ENCODE measurements around the gene AK5. TPM values are rescaled to one million over a fixed set of nuclear protein-coding genes. Genes with fewer than 3 reads are reported as not detected.
A peak's percentile ranks its signal among the peaks of the same experiment; 100 is the strongest.
"Not testable (repeated sequence)": the region's sequence is repeated elsewhere in the genome, so short reads cannot be mapped to it uniquely, and the experiment has no call there.

AK5 gene
- total RNA-seq, 2 donors from 2014 or later, result 0.77 to 2.9 TPM

DNA sequence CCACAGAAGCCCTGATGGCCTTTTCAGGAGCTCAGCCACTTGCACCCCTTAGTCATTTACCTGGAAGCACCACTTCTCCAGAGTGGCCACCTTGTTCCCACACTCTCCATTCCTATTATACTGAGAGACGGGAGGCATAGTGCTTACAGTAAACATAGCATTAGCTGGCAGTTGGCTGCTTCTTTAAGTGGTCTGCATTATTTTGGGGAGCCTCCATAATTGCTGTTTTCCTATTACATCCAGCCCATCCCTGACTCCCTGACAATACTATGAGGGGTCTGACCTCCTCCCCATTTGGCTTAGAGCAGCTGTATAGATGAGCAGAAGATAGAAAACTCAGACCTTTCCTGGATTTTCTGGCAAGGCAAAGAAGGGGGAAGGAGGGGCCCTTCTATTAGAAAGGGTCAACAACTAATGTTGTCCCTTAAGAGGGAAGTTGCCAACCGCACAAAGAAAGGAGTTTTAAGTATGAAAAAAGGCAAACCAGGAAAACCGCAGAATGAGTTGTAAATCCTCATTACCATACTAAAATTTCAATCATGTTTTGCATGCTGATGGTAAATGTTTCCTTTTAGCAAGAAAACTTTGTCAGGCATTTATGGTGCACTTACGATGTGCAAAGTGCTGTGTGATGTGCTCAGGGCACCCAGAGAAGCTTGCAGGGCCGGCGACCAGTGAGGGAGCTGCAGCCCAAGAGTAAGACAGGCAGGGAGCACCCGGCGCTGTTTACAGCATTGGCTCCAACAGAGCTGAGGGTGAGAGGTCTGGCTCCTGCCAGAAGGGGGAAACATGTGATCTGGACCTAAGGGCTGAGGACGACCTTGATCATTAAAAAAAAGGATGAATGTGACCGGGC is 233.3 kb downstream of the AK5 start:
- peak; percentile 81 to 86 for ATAC-seq
- DNase-seq, result no peak
- intact Hi-C loops (cut with DNase I), result no loop called here

DNA sequence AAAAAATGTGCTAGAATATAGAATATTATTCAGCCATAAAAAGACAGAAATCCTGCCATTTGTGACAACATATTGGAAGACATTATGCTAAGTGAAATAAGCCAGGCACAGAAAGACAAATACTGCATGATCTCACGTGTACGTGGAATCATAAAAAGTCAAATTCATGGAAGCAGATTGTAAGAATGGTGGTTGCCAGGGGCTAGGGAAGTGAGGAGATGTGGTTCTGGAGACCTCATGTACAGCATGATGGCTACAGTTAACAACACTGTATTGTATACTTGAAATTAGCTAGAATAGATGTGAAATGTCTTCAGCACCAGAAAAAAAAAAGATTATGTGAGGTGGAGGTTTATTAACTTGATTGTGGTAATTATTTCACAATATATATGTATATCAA is 234.3 kb downstream of the AK5 start:
- DNase-seq (no peak), ATAC-seq (no peak)
- intact Hi-C loops (cut with DNase I), result no loop called here

- intact Hi-C loops (cut with DNase I), result no loop called here
- ATAC-seq, result no peak
- DNase-seq, result no peak
These were observed 242.2 kb downstream of the AK5 start for GRCh38 chr1:77524038-77524437.

- DNase-seq, ATAC-seq: not testable (repeated sequence)
- intact Hi-C loops (cut with DNase I), result loop anchor here in 1 of 2 donors (10.0 kb wide), 1 partner anchor 386 kb away; no protein-coding TSS in a partner anchor
These were observed 249.3 kb downstream of the AK5 start for GRCh38 chr1:77531149-77531548.

- DNase-seq, result not testable (repeated sequence)
- intact Hi-C loops (cut with DNase I), result loop anchor here (2.0 to 10.0 kb wide), 2 partner anchors 383 to 387 kb away; no protein-coding TSS in a partner anchor
- ATAC-seq, result peak in 1 of 2 donors; percentile 12
These were observed 249.9 kb downstream of the AK5 start for GRCh38 chr1:77531596-77532280.

- no peak for ATAC-seq
- DNase-seq, result no peak
- intact Hi-C loops (cut with DNase I), result loop anchor here (2.0 to 10.0 kb wide), 2 partner anchors 384 to 388 kb away; no protein-coding TSS in a partner anchor
These were observed 250.8 kb downstream of the AK5 start for GRCh38 chr1:77532641-77533040.

GRCh38 chr1:77533660-77534305 is 252.0 kb downstream of the AK5 start:
- peak; percentile 66 to 67 for ATAC-seq
- intact Hi-C loops (cut with DNase I), result loop anchor here (2.0 to 10.0 kb wide), 2 partner anchors 385 to 389 kb away; no protein-coding TSS in a partner anchor
- DNase-seq, result peak; percentile 60

DNA sequence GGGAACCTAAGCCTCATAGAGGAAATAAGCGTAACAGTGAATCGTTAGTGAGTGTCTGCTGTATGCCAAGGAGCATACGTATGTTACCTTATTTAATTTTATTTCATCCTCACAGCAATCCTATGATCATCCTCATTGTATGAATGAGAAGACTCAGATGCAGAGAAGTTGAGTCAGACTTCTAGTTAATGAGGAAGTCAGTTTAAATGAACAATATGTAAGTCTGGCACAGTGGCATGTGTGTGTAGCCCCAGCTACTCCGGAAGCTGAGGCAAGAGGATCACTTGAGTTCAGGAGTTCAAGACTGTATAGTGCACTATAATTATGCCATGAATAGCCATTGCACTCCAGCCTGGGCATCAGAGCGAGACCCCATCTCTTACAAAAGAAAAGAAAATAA is 252.6 kb downstream of the AK5 start:
- intact Hi-C loops (cut with DNase I), result loop anchor here in 1 of 2 donors (10.0 kb wide), 1 partner anchor 390 kb away; no protein-coding TSS in a partner anchor
- no peak for DNase-seq
- ATAC-seq, result no peak

- intact Hi-C loops (cut with DNase I), result loop anchor here in 1 of 2 donors (10.0 kb wide), 1 partner anchor 392 kb away; no protein-coding TSS in a partner anchor
- no peak for DNase-seq
- ATAC-seq, result no peak
These were observed 255.0 kb downstream of the AK5 start for GRCh38 chr1:77536813-77537212.

- DNase-seq (no peak), ATAC-seq (peak; percentile 34 to 89)
- intact Hi-C loops (cut with DNase I), result loop anchor here in 1 of 2 donors (10.0 kb wide), 1 partner anchor 394 kb away; no protein-coding TSS in a partner anchor
These were observed 257.2 kb downstream of the AK5 start for GRCh38 chr1:77538956-77539518.

DNA sequence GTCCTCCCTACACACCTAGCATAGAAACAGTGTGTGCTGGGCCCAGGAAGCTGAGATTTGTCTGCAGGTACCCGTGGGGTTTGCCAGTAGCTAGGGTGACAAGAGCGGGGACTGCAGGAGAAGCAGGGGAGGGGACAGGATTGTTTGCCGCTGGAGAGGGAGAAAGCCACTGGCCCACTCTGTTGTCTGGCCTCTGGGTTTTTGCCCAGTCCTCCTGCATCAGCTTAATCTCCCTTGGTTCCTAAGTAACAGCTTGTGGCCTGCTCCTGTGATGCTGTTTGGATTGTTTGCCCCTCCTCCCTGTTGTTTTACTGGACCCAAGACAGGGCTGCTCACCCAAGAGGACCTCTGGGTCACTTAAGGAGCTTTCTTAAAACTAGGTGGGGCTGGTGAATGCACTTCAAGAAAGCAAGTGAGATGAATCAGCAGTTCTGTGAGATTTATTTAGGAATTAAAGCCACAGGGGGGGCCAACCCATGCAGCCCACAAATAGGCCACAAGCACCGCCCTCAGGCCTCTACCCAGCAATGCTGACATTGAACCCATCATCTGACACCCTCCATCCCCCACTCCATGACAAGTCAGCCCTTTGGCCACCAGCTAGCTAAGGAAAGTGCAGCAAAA is 257.8 kb downstream of the AK5 start:
- intact Hi-C loops (cut with DNase I), result loop anchor here in 1 of 2 donors (10.0 kb wide), 1 partner anchor 395 kb away; no protein-coding TSS in a partner anchor
- ATAC-seq, result peak; percentile 49 to 68
- no peak for DNase-seq

DNA sequence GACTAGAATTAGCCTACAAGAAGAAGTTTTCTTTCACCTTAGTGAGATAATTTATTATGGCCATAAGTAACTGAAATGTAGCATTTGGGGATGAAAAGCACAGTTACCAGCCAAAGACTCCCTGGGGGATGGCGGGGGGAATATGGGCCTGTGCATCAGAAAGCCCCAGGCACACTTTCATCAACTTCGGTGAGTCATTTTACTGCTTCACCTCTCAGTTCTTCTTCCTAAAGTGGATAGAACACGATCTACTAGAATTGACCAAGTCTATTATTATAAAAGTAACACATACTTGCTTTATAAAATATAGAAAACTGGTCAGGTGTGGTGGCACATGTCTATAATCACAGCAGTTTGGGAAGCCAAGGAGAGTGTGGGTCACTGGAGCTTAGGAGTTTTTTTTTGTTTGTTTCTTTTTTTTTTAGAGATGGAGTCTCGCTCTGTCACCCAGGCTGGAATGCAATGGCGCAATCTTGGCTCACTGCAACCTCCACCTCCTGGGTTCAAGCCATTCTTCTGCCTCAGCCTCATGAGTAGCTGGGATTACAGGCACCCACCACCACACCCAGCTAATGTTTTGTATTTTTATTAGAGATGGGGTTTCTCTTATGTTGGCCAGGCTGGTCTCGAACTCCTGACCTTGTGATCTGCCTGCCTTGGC is 258.8 kb downstream of the AK5 start:
- no peak for ATAC-seq
- intact Hi-C loops (cut with DNase I), result no loop called here
- DNase-seq, result no peak

DNA sequence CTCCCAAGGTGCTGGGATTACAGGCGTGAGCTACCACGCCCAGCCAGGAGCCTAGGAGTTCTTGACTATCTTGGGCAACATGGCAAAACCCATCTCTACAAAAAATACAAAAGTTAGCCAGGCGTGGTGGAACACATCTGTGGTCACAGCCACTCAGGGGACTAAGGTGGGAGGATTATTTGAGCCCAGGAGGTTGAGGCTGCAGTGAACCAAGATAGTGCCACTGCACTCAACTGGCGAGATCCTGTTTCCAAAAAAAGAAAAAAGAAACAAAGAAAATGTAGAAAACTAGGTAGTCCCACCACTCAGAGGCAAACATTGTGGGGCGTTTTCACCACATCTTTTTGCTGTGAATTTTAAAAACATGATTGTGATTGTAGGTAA is 259.3 kb downstream of the AK5 start:
- ATAC-seq, result no peak
- intact Hi-C loops (cut with DNase I), result no loop called here
- no peak for DNase-seq

- DNase-seq (no peak), ATAC-seq (no peak)
- intact Hi-C loops (cut with DNase I), result no loop called here
These were observed 261.1 kb downstream of the AK5 start for GRCh38 chr1:77542813-77543420.

DNA sequence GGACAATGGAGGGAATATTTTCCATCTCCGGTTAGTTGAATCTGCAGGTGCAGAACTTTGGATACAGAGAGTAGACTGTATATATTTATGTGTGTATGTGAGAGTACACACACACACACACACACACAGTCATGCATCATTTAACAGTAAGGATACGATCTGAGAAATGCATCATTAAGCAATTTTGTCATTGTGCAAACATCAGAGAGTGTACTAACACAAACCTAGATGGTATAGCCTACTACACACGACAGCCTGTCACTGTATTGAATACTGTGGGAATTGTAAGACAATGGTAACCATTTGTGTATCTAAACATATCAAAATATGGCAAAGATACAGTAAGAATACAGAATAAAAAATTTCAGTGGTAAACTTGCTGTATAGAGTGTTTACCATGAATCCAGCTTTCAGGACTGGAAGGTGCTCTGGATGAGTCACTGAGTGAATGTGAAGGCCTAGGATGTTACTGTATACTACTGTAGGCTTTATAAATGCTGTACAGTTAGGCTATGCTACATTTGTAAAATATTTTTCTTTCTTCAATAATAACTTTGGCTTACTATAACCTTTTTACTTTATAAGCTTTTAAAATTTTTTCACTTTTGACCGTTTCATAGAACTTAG is 262.1 kb downstream of the AK5 start:
- DNase-seq, result no peak
- intact Hi-C loops (cut with DNase I), result no loop called here
- ATAC-seq, result no peak

DNA sequence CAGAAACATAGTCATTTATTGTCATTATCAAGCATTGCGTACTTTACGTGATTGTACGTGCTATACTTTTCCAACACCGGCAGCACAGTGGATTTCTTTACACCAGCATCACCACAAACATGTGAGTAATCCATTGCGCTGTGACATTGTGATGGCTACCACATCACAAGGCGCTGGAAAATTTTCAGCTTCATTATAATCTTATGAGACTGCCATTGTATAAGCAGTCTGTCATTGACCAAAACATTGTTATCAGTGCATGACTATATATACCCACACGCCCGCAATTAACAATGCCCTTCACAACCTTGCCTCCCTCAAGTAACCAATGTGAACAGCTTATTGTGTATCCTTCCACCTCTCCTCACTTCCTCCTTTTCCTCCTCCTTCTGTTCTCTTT is 263.0 kb downstream of the AK5 start:
- intact Hi-C loops (cut with DNase I), result no loop called here
- DNase-seq, result no peak
- ATAC-seq, result no peak

DNA sequence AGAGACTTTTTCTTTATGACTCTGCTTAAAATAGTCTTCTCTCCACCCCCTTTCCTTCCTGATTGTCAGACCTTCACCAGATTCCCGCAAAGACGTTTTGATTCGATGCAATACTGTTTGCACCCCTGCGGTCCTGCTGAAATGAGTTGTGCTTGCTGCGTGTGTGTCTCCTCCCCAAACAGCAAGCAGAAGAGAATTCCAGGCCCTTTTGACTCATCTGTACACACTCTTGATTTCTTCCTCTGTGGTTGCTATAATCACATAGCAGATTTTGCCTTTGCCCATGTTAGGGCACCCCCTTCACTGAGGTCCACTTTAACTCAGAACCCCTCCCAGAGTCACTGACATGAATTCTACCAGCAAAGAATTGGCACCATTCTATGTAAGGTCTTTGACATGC is 264.2 kb downstream of the AK5 start:
- intact Hi-C loops (cut with DNase I), result no loop called here
- DNase-seq (no peak), ATAC-seq (no peak)
